OCI-LY7 (cell line): Measurements from ENCODE around the gene NRIP1.

Experiments used
- CTCF ChIP-seq: fragments of 200-600 bp; sonication (generic); conservative IDR thresholded peaks from 2 replicates; pipeline ENCODE4 v1.5.1; 2014; ENCODE audit warnings: mild to moderate bottlenecking, antibody characterized with exemption, low read length, moderate library complexity, mixed read lengths
- EZH2phosphoT487 ChIP-seq: fragments of 200-600 bp; sonication (generic); IDR thresholded peaks from 2 replicates; pipeline ENCODE4 v1.6.1; 2018; ENCODE audit warnings: low read depth, borderline replicate concordance, mild to moderate bottlenecking, mixed run types, antibody characterized with exemption, low read length, moderate library complexity, mixed read lengths

- TF ChIP-seq CTCF (no peak), EZH2phosphoT487 (no peak)
These were observed 89.5 kb downstream of the NRIP1 start for GRCh38 chr21:14975136-14975919.
